B cell (primary cell): ENCODE measurements around the gene BZW1.

Source experiments
- CTCF ChIP-seq: fragments of 200-600 bp; IDR thresholded peaks from one replicate; pipeline ENCODE4 v1.8.0; 2022; ENCODE audit warnings: antibody characterized with exemption, mild to moderate bottlenecking
- EZH2 ChIP-seq: IDR thresholded peaks from 2 replicates; pipeline ENCODE4 v1.6.1; 2012; ENCODE audit warnings: borderline replicate concordance, low read depth, mild to moderate bottlenecking, moderate library complexity, low read length; ENCODE audit not compliant: insufficient read depth, poor library complexity, severe bottlenecking

GRCh38 chr2:200788121-200788718 is 23.5 kb upstream of the BZW1 start:
- no peak for TF ChIP-seq CTCF
- TF ChIP-seq EZH2 = no peak
